ENCODE results near the gene OBSCN. TPM values are rescaled to one million over a fixed set of nuclear protein-coding genes. Genes with fewer than 3 reads are reported as not detected.

The OBSCN gene
- total and polyA plus RNA-seq, 10 of the 15 experiments (the other 5 are each of a cell fraction or from before 2014, with no cell fraction given) = 0.01 to 0.36 (median 0.08) TPM; not detected in 2

- TF ChIP-seq BCLAF1 (IDR thresholded peaks at IDR 0.05) = no peak
- TF ChIP-seq LARP7 (IDR thresholded peaks at IDR 0.05) = no peak
- TF ChIP-seq BACH1 (IDR thresholded peaks at IDR 0.05; ENCODE audit: borderline replicate concordance) = no peak
- TF ChIP-seq SMAD1 (IDR thresholded peaks at IDR 0.05; ENCODE audit: low read depth, partially characterized antibody) = no peak
- TF ChIP-seq MXI1 (IDR thresholded peaks at IDR 0.05; ENCODE audit: low read depth, low read length) = no peak
- no peak for TF ChIP-seq ZNF207 (IDR thresholded peaks at IDR 0.05; ENCODE audit: borderline replicate concordance)
- TF ChIP-seq PKNOX1 (IDR thresholded peaks at IDR 0.05) = no peak
- TF ChIP-seq NFXL1 (IDR thresholded peaks at IDR 0.05; ENCODE audit: borderline replicate concordance) = no peak
- TF ChIP-seq ATF2 (IDR thresholded peaks at IDR 0.05; ENCODE audit: low read length) = no peak
- TF ChIP-seq NR2C2 (IDR thresholded peaks at IDR 0.05; ENCODE audit: borderline replicate concordance, control insufficient read depth, insufficient read length, low read depth) = no peak
- TF ChIP-seq CBX3 (IDR thresholded peaks at IDR 0.05; ENCODE audit: borderline replicate concordance, low read depth) = no peak
- no peak for TF ChIP-seq ZNF274 (IDR thresholded peaks at IDR 0.05; ENCODE audit: insufficient read depth, insufficient read length)
- TF ChIP-seq BMI1 (IDR thresholded peaks at IDR 0.05; ENCODE audit: borderline replicate concordance) = no peak
Measured at GRCh38 chr1:228392111-228392936, 184.5 kb downstream of the OBSCN start (continued).
